Muscle layer of duodenum (tissue), 2 donors: ENCODE measurements around the gene POU2AF1.

Experiments
- H3K27ac ChIP-seq: one replicate; pipeline ENCODE4 v1.7.0; 2013; ENCODE audit warnings: mild to moderate bottlenecking, low read length
- H3K27me3 ChIP-seq: one replicate; pipeline ENCODE4 v1.7.0; 2013; ENCODE audit warnings: low read depth, mild to moderate bottlenecking, control low read depth, low read length
- H3K36me3 ChIP-seq, 2 donors: one replicate each; pipeline ENCODE4 v1.7.0; 2013; ENCODE audit warnings: low read length in 2 of 2, control low read depth in 1 of 2, mild to moderate bottlenecking in 1 of 2; ENCODE audit not compliant: insufficient read depth in 2 of 2, control insufficient read depth in 1 of 2
- H3K4me1 ChIP-seq, 2 donors: one replicate each; pipeline ENCODE4 v1.7.0; 2013; ENCODE audit warnings: low read length in 2 of 2, mild to moderate bottlenecking in 2 of 2, control low read depth in 1 of 2, moderate library complexity in 1 of 2; ENCODE audit not compliant: insufficient read depth in 2 of 2, control insufficient read depth in 1 of 2
- H3K4me3 ChIP-seq, 2 donors: one replicate each; pipeline ENCODE4 v1.7.0; 2013; ENCODE audit warnings: low read length in 2 of 2, low read depth in 1 of 2, mild to moderate bottlenecking in 1 of 2
- H3K9me3 ChIP-seq, 2 donors: one replicate each; pipeline ENCODE4 v1.7.0; 2013; ENCODE audit warnings: low read length in 2 of 2, control low read depth in 1 of 2, mild to moderate bottlenecking in 1 of 2; ENCODE audit not compliant: control insufficient read depth in 1 of 2
- donor health status: healthy.

POU2AF1 gene

GRCh38 chr11:111351374-111352055 is 27.6 kb downstream of the POU2AF1 start:
- H3K27me3 ChIP-seq, result no peaks in the 10 kb centered on the region
- no peaks in the 10 kb centered on the region for H3K9me3 ChIP-seq
- no peak overlapping the region for H3K4me3 ChIP-seq
- no peak overlapping the region for H3K27ac ChIP-seq
- H3K36me3 ChIP-seq, result no peaks in the 10 kb centered on the region
- peaks cover 0 to 6% of the 10 kb centered on the region in 2 donors for H3K4me1 ChIP-seq

DNA sequence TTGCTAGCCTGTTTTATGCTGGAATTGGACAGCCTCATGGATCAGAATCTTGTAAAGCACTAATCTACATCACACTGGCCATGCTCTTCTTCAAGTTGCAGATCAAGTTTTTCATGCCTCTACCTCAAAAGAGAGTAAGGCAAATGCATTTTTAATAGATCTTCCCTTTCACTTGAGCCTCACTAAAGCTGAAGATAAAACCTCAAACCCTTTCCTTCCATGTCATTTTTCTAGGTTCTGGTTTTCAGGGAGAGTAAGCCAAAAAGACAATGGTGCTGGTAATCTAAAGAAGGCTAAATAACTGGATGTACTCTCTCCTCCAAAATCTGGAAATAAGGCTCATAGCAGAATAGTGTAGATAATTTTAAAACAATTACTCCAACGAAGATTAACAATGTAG is 28.3 kb downstream of the POU2AF1 start:
- no peaks in the 10 kb centered on the region for H3K27me3 ChIP-seq

DNA sequence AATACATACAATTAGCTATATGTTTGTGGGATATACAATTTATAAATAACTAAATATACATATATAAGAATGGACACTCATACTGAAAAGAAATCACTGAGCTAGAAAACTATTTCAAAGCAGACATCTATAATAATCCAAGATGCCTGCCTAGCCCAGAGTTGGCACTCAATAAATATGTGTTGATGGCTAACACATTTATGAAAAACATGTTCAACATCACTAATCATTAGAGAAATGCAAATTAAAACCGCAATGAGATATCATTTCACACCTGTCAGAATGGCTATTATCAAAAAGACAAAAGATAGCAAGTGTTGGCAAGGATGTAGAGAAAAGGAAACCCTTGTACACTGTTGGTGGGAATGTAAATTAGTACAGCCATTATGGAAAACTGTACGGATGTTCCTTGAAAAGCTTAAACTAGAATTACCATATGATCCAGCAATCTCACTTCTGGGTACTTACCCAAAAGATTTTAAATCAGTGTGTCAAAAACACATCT is 29.8 kb downstream of the POU2AF1 start:
- no peak overlapping the region for H3K27ac ChIP-seq
- no peaks in the 10 kb centered on the region for H3K27me3 ChIP-seq
- no peaks in the 10 kb centered on the region for H3K9me3 ChIP-seq
- peaks cover 0 to 6% of the 10 kb centered on the region in 2 donors for H3K4me1 ChIP-seq
- no peak overlapping the region for H3K4me3 ChIP-seq
- no peaks in the 10 kb centered on the region for H3K36me3 ChIP-seq

More for the DNA sequence above, 28.3 kb downstream of the POU2AF1 start:
- Histone ChIP-seq H3K4me3 (no peak overlapping the region), H3K9me3 (no peaks in the 10 kb centered on the region), H3K4me1 (peaks cover 0 to 6% of the 10 kb centered on the region in 2 donors), H3K27ac (no peak overlapping the region), H3K36me3 (no peaks in the 10 kb centered on the region)

DNA sequence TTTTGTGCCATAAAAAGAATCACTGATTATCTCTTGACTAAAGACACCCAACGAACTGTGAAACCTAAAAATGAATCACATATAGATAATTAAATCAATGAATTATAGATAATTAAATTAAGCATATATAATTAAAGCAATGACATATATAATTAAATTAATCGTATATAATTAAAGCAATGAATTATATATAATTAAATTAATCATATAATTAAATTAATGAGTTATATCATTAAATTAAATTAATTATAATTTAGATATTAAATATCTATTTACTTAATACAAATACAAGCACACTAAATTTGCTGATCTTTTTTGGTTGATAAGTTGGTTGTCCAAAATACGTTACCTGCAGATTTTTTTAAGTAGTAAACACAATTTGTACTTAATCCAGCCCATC is 30.9 kb downstream of the POU2AF1 start:
- no peaks in the 10 kb centered on the region for H3K36me3 ChIP-seq
- no peaks in the 10 kb centered on the region for H3K27me3 ChIP-seq
- no peak overlapping the region for H3K27ac ChIP-seq
- H3K4me3 ChIP-seq, result no peak overlapping the region
- H3K9me3 ChIP-seq, result no peaks in the 10 kb centered on the region
- no peaks in the 10 kb centered on the region for H3K4me1 ChIP-seq

DNA sequence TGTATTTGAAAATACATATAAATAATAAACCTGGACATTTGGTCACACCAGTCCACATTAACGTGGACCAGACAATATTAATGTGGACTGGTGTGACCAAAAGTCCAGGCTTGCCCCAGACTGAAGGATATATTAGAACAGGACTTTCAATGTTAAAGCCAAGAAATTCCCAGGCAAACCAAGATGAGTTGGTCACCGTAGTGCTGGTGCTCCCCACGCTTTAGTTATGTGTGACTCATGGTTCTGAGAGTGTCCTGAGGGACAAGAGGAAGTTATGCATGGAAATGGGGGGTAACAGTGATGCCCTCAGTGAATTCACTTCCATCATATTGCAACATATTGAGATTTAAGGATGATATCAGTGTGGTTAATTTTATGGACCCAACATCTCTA is 31.4 kb downstream of the POU2AF1 start:
- no peaks in the 10 kb centered on the region for H3K4me1 ChIP-seq
- H3K9me3 ChIP-seq, result no peaks in the 10 kb centered on the region
- no peaks in the 10 kb centered on the region for H3K27me3 ChIP-seq
- no peaks in the 10 kb centered on the region for H3K36me3 ChIP-seq
- no peak overlapping the region for H3K4me3 ChIP-seq
- H3K27ac ChIP-seq, result no peak overlapping the region

GRCh38 chr11:111347002-111347722 is 31.9 kb downstream of the POU2AF1 start:
- Histone ChIP-seq H3K27ac (no peak overlapping the region), H3K36me3 (no peaks in the 10 kb centered on the region), H3K27me3 (no peaks in the 10 kb centered on the region), H3K4me3 (no peak overlapping the region), H3K9me3 (no peaks in the 10 kb centered on the region), H3K4me1 (no peaks in the 10 kb centered on the region)

GRCh38 chr11:111344032-111344431 is 35.0 kb downstream of the POU2AF1 start:
- no peak overlapping the region for H3K27ac ChIP-seq
- H3K4me1 ChIP-seq, result no peaks in the 10 kb centered on the region
- no peaks in the 10 kb centered on the region for H3K36me3 ChIP-seq
- H3K27me3 ChIP-seq, result no peaks in the 10 kb centered on the region
- no peaks in the 10 kb centered on the region for H3K9me3 ChIP-seq
- no peak overlapping the region for H3K4me3 ChIP-seq

DNA sequence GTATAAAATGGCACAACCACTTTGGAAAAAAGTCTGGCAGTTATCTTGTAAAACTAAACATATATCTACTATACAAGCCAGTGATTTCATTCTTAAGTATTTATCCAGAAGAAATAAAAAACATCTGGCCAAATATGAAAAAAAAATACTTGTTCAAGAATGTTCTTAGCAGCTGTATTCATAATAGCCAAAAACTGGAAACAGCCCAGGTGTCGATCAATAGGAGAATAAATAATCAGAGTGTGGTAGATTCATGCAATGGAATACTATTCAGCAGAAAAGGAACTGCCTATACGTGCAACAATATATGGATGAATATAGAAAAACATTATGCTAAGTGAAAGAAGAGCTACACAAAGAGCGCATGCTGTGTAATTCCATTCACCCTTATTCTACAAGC is 36.7 kb downstream of the POU2AF1 start:
- Histone ChIP-seq H3K9me3 (no peaks in the 10 kb centered on the region), H3K27ac (no peak overlapping the region), H3K4me3 (no peak overlapping the region), H3K27me3 (no peaks in the 10 kb centered on the region), H3K4me1 (no peaks in the 10 kb centered on the region), H3K36me3 (no peaks in the 10 kb centered on the region)

DNA sequence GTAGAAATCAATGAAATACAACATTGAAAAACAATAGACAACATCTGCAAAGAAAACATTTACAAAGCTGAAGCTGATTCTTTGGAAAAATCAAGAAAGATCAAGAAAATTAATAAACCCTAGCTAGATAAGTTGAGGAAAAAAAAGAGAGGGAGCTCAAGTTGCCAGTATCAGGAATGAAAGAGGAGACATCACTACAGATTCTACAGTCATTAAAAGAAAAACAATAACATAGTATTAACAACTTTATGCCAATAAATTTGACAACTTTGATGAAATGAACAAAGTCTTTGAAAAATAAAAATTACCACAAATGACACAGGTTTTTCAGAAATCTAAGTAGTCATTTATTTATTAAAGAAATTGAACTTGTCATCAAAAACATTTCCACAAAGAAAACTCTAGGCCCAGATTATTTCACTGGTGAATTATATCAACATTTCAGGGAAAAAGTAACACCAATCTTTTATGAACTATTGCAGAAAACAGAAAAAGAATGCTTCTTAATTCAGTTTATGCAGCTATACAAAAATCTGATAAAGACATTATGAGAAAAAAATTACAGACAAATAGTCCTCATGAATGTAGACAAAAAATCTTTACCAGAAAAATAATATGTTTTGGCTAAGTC is 39.2 kb downstream of the POU2AF1 start:
- Histone ChIP-seq H3K4me1 (no peaks in the 10 kb centered on the region), H3K27me3 (no peaks in the 10 kb centered on the region), H3K4me3 (no peak overlapping the region), H3K36me3 (no peaks in the 10 kb centered on the region), H3K9me3 (no peaks in the 10 kb centered on the region), H3K27ac (no peak overlapping the region)

DNA sequence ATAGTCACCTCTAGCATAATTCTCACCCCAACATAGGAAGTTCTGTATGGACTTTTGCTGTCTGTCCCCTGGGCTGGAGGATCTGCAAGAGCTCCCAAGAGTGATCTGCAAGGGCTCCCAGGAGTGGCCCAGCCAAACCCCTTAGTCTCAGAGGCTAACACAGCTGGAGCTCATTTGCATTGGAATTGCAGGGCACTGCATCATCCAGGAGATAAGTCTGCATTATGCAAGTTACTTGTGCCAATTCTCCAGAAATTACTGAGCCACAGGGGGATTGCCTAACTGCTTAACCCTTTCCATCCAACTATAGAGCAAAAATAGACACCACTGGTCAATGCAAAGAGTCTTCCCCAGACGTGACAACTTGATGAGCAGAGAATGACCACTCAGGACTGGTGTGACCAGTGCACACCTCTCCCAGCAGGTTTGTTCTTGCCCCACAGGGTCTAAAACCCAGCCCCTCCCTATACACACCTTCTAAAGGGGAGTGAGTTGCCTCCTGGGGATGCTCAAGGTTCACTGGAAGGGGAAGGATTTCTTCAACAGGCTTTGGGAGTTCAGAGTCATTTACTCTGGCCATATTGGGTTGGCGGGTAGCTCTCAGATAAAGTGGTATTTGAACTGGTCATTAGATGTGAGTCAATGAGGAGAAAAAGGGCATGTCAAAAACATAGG is 42.4 kb downstream of the POU2AF1 start:
- Histone ChIP-seq H3K4me3 (no peak overlapping the region), H3K4me1 (no peaks in the 10 kb centered on the region), H3K9me3 (no peaks in the 10 kb centered on the region), H3K27me3 (no peaks in the 10 kb centered on the region), H3K36me3 (no peaks in the 10 kb centered on the region), H3K27ac (no peak overlapping the region)

DNA sequence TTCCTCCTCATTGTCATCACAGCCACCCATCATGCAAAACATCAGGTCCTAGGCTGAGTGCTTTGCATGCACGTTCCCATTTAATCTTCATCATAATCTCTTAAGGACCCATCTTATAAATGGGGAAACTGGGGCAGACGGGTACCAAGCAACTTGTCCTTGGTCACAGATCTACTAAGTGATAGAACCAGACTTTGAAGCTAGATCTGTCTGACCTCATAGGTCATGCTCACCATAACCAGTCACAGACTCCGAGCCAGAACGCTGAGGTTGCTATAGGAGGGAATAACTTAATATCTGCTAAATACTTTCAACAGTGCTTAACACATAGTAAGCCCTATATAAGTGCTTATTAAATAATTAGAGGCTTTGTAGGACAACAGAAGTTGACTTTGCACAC is 43.0 kb downstream of the POU2AF1 start:
- peaks cover 1 to 5% of the 10 kb centered on the region in 2 donors for H3K4me1 ChIP-seq
- no peak overlapping the region for H3K27ac ChIP-seq
- no peaks in the 10 kb centered on the region for H3K36me3 ChIP-seq
- H3K9me3 ChIP-seq, result no peaks in the 10 kb centered on the region
- no peak overlapping the region for H3K4me3 ChIP-seq
- no peaks in the 10 kb centered on the region for H3K27me3 ChIP-seq
